ENCODE data around the gene PRRG3.

GRCh38 chrX:151741606-151742005 lies 46.3 kb downstream of the PRRG3 start:
- TF ChIP-seq FOXK2 (IDR thresholded peaks at IDR 0.05) = no peak
- no peak for TF ChIP-seq BHLHE40 (IDR thresholded peaks at IDR 0.05; ENCODE audit: borderline replicate concordance)
- no peak for TF ChIP-seq PKNOX1 (IDR thresholded peaks at IDR 0.05)
- TF ChIP-seq TARDBP (IDR thresholded peaks at IDR 0.05) = no peak
- no peak for TF ChIP-seq FOXM1 (IDR thresholded peaks at IDR 0.05; ENCODE audit: borderline replicate concordance)
- no peak for TF ChIP-seq ZNF384 (IDR thresholded peaks at IDR 0.05)
- TF ChIP-seq SP1 (IDR thresholded peaks at IDR 0.05) = no peak
- TF ChIP-seq FOXA1 (IDR thresholded peaks at IDR 0.05) = no peak
- no peak for TF ChIP-seq ARNT (IDR thresholded peaks at IDR 0.05)
- TF ChIP-seq SUZ12 (IDR thresholded peaks at IDR 0.05) = no peak
